NCI-H1930 (cell line): ENCODE measurements around the gene PMS2.
"Not testable (repeated sequence)": the region's sequence is repeated elsewhere in the genome, so short reads cannot be mapped to it uniquely, and the experiment has no call there.

Source experiments
- DNase-seq, 2 experiments: peaks; one replicate each; lab custom pipeline; 2025; lab: John Stamatoyannopoulos, UW

Gene PMS2

GRCh38 chr7:5924180-5924579 lies 84.7 kb downstream of the PMS2 start:
- not testable (repeated sequence) for DNase-seq
